Liver (tissue), 9 donors: ENCODE results near the gene EYA4. TPM values are rescaled to one million over a fixed set of nuclear protein-coding genes. Genes with fewer than 3 reads are reported as not detected.

Experiments
- DNase-seq: peaks from one replicate; pipeline ENCODE4 v3.0.0-alpha.2; 2017; ENCODE audit warnings: low spot score
- H3K27ac ChIP-seq, 2 donors: one replicate each; pipeline ENCODE4 v1.7.0; 2013; ENCODE audit warnings: inconsistent platforms in 2 of 2, low read length in 2 of 2, control low read depth in 1 of 2, low read depth in 1 of 2, mild to moderate bottlenecking in 1 of 2
- H3K27me3 ChIP-seq, 4 donors: one replicate each; pipeline versions ENCODE4 v1.6.1 to v1.7.0; 2013; ENCODE audit warnings: low read length in 3 of 4, inconsistent platforms in 1 of 4, mild to moderate bottlenecking in 1 of 4, moderate library complexity in 1 of 4; ENCODE audit not compliant: control insufficient read depth in 4 of 4, insufficient read depth in 4 of 4
- H3K36me3 ChIP-seq, 4 donors: one replicate each; pipeline versions ENCODE4 v1.6.1 to v1.7.0; 2013; ENCODE audit warnings: low read length in 3 of 4, mild to moderate bottlenecking in 3 of 4, low read depth in 1 of 4, moderate library complexity in 1 of 4; ENCODE audit not compliant: control insufficient read depth in 4 of 4, insufficient read depth in 3 of 4
- H3K4me1 ChIP-seq, 4 donors: one replicate each; pipeline versions ENCODE4 v1.6.1 to v1.7.0; 2013; ENCODE audit warnings: low read length in 3 of 4, mild to moderate bottlenecking in 3 of 4, moderate library complexity in 1 of 4; ENCODE audit not compliant: control insufficient read depth in 4 of 4, insufficient read depth in 4 of 4
- H3K4me3 ChIP-seq, 3 donors: one replicate each; pipeline versions ENCODE4 v1.6.1 to v1.7.0; 2013; ENCODE audit warnings: low read length in 3 of 3, control low read depth in 1 of 3, low read depth in 1 of 3, mild to moderate bottlenecking in 1 of 3
- H3K9ac ChIP-seq, 2 donors: one replicate each; pipeline ENCODE4 v1.7.0; 2013; ENCODE audit warnings: low read length in 2 of 2, mild to moderate bottlenecking in 2 of 2, moderate library complexity in 2 of 2, control low read depth in 1 of 2, low read depth in 1 of 2
- H3K9me3 ChIP-seq, 4 donors: one replicate each; pipeline versions ENCODE4 v1.6.1 to v1.7.0; 2013; ENCODE audit warnings: low read length in 3 of 4; ENCODE audit not compliant: control insufficient read depth in 4 of 4
- ATF3 ChIP-seq: IDR thresholded peaks from 2 replicates; pipeline ENCODE4 v1.6.1; 2016; ENCODE audit warnings: antibody characterized with exemption
- CTCF ChIP-seq: fragments of 150-350 bp; IDR thresholded peaks from 2 replicates; pipeline ENCODE4 v1.5.1; 2017; ENCODE audit warnings: improper control_type of control experiment, low read depth, low read length; ENCODE audit not compliant: missing input control
- EGR1 ChIP-seq, 2 donors: IDR thresholded peaks; 2 replicates each; pipeline ENCODE4 v1.6.1; 2016 to 2018; ENCODE audit warnings: antibody characterized with exemption in 2 of 2, low read depth in 2 of 2
- FOXA1 ChIP-seq: IDR thresholded peaks from 2 replicates; pipeline ENCODE4 v1.6.1; 2016; ENCODE audit warnings: antibody characterized with exemption
- MAX ChIP-seq: IDR thresholded peaks from 2 replicates; pipeline ENCODE4 v1.6.1; 2016; ENCODE audit warnings: antibody characterized with exemption
- NR2F2 ChIP-seq: IDR thresholded peaks from 2 replicates; pipeline ENCODE4 v1.6.1; 2016; ENCODE audit warnings: antibody characterized with exemption
- REST ChIP-seq: IDR thresholded peaks from 2 replicates; pipeline ENCODE4 v1.6.1; 2016; ENCODE audit warnings: antibody characterized with exemption, mild to moderate bottlenecking
- RXRA ChIP-seq, 2 donors: IDR thresholded peaks; 2 replicates each; pipeline ENCODE4 v1.6.1; 2017 to 2018; ENCODE audit warnings: antibody characterized with exemption in 2 of 2, mild to moderate bottlenecking in 1 of 2
- SP1 ChIP-seq: IDR thresholded peaks from 2 replicates; pipeline ENCODE4 v1.6.1; 2018; ENCODE audit warnings: antibody characterized with exemption, mild to moderate bottlenecking
- TAF1 ChIP-seq: conservative IDR thresholded peaks from 2 replicates; pipeline ENCODE4 v1.6.1; 2016; ENCODE audit warnings: antibody characterized with exemption, mild to moderate bottlenecking
- WGBS: extraction: QIAGEN DNeasy Blood & Tissue Kit; methylation state at CpG from one replicate; pipeline ENCODE4 v1.1.7; 2013; 5-methylcytosine and 5-hydroxymethylcytosine counted together
- polyA plus RNA-seq, 2 donors: library from polyadenylated mRNA; stranded (reverse) in 1 of 2; unstranded in 1 of 2; fragments of 200-250 nt in 1 of 2; fragments of >200 nt in 1 of 2; fragmentation: Nextera tagmentation in 1 of 2; extraction: Ambion mirVana in 1 of 2; gene quantifications; one replicate each; pipeline versions ENCODE4 v1.2.1 to v1.2.3, GENCODE V29; 2013 to 2015
- total RNA-seq, 2 donors: library from RNA; depleted of rRNA; stranded (reverse); fragments of >200 nt; gene quantifications; one replicate each; pipeline ENCODE4 v1.2.3, GENCODE V29; 2014
- donor health status: healthy.
- donor health status: healthy.
- donor health status: healthy.
- donor health status: healthy.
- donor health status: healthy.

EYA4 gene
- total and polyA plus RNA-seq, 4 donors, result 0.05 to 0.50 TPM; not detected in 2

- no peak overlapping the region for H3K4me3 ChIP-seq
- H3K27me3 ChIP-seq, result peaks cover 0 to 15% (median 1%) of the 10 kb centered on the region in 4 donors
- peaks cover 0 to 2% (median 0%) of the 10 kb centered on the region in 4 donors for H3K9me3 ChIP-seq
- TF ChIP-seq RXRA (IDR thresholded peaks at IDR 0.05) (no peak), MAX (no peak), REST (no peak), SP1 (no peak), NR2F2 (no peak), TAF1 (no peak), CTCF (no peak), FOXA1 (no peak), EGR1 (IDR thresholded peaks at IDR 0.05; ENCODE audit: low read depth in 2 of 2) (no peak), ATF3 (no peak)
- 81% methylated on average over 1 of the region's 1 CpG for WGBS
- DNase-seq, result no peak
- H3K9ac ChIP-seq, result no peak overlapping the region
- H3K36me3 ChIP-seq, result no peaks in the 10 kb centered on the region
- H3K4me1 ChIP-seq, result peaks cover 7 to 15% (median 14%) of the 10 kb centered on the region in 4 donors
- no peak overlapping the region for H3K27ac ChIP-seq
Measured at GRCh38 chr6:133236932-133237331, 4.2 kb upstream of the EYA4 start.

- H3K4me1 ChIP-seq, result peaks cover 9 to 30% (median 26%) of the 10 kb centered on the region in 4 donors
- H3K27me3 ChIP-seq, result peaks cover 2 to 18% (median 13%) of the 10 kb centered on the region in 4 donors
- DNase-seq, result no peak
- H3K9ac ChIP-seq, result no peak overlapping the region
- TF ChIP-seq ATF3, result no peak
- H3K4me3 ChIP-seq, result peak overlapping the region in 1 of 3 donors; percentile 25
- H3K36me3 ChIP-seq, result no peaks in the 10 kb centered on the region
- no peak overlapping the region for H3K27ac ChIP-seq
- WGBS, result 6% methylated on average over 37 of the region's 37 CpGs
- peaks cover 0 to 3% (median 0%) of the 10 kb centered on the region in 4 donors for H3K9me3 ChIP-seq
Measured at GRCh38 chr6:133240511-133241085, 559 bp upstream of the EYA4 start.
